Fibroblast of lung (primary cell): ENCODE measurements around the gene OR5AR1.

ENCODE experiments used
- EZH2 ChIP-seq: IDR thresholded peaks from 2 replicates; pipeline ENCODE4 v1.5.1; 2012; ENCODE audit warnings: low read length, control low read depth, mild to moderate bottlenecking; ENCODE audit errors: missing control alignments
- TF ChIP-seq, protein P1 (sequence below), 2 donors: IDR thresholded peaks in 1 of 2; conservative IDR thresholded peaks in 1 of 2; 1 replicate in 1 of 2; 2 replicates in 1 of 2; pipeline ENCODE4 v1.5.1; 2011 to 2012; ENCODE audit warnings: low read length in 2 of 2, control low read depth in 1 of 2, inconsistent platforms in 1 of 2, low read depth in 1 of 2, mild to moderate bottlenecking in 1 of 2

DNA sequence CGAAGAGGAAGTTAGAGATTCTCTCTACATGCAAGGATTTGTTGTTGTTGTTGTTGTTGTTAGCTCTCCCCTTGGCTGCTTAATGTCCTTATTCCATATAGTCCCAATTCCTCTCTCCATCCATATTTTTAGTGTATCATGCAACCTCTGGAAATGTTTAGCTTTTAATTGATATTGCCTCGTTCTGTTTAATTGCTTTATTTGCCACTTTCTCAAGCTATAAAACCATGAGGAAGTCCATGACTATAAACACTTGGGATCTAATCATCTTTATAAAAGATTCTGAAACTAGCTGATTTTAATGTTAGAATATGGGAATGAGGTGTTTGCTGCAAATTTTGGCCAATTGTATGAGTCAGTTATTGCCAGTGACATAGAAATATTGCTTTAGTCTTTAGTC lies 29.9 kb downstream of the OR5AR1 start:
- no peak for TF ChIP-seq EZH2
- TF ChIP-seq, protein P1, sequence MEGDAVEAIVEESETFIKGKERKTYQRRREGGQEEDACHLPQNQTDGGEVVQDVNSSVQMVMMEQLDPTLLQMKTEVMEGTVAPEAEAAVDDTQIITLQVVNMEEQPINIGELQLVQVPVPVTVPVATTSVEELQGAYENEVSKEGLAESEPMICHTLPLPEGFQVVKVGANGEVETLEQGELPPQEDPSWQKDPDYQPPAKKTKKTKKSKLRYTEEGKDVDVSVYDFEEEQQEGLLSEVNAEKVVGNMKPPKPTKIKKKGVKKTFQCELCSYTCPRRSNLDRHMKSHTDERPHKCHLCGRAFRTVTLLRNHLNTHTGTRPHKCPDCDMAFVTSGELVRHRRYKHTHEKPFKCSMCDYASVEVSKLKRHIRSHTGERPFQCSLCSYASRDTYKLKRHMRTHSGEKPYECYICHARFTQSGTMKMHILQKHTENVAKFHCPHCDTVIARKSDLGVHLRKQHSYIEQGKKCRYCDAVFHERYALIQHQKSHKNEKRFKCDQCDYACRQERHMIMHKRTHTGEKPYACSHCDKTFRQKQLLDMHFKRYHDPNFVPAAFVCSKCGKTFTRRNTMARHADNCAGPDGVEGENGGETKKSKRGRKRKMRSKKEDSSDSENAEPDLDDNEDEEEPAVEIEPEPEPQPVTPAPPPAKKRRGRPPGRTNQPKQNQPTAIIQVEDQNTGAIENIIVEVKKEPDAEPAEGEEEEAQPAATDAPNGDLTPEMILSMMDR (conservative IDR thresholded peaks at IDR 0.05 in 1 of 2, IDR thresholded peaks at IDR 0.05 in 1 of 2; ENCODE audit: low read depth in 1 of 2, low read length in 2 of 2): no peak
